Measurements from ENCODE around the gene TAX1BP3. TPM values are rescaled to one million over a fixed set of nuclear protein-coding genes. Genes with fewer than 3 reads are reported as not detected.

Gene TAX1BP3
- total and polyA plus RNA-seq, 9 of the 15 experiments (the other 6 are each of a cell fraction or from before 2014, with no cell fraction given): 0.99 to 14.5 (median 6.2) TPM

DNA sequence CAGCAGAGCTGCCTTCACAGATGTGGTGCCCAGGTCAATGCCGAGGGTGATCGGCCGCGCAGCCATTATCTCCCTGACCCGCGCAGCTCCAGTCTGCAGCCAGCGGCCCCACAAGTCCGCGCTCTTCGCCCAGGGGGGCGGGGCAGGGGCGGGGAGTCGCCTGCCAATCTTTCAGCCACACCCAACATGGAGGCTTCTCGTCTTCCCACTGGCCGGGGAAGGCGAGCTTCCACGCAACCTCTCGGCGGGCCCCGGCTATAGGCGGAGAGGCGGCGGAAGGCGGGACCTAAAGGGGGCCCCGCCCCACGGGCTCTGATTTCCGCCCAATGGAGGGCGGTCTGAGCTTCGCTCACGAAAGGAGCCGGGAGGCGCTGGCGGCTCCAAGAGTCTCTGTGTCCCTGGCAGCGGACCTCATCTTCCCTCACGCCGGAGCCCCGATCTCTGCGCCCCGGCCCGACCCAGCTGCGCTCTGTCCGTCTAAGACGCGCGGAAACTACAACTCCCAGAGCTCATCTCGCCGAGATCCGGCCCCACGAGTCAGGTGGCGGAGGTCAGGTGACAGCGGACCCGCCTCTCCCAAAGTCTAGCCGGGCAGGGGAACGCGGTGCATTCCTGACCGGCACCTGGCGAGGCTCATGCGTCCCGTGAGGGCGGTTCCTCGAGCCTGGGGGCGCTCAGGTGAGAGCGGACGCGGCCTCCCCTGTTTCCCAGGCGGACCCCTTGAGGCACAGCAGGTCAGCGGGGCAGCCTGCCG lies 32.0 kb downstream of the TAX1BP3 start, which contains the start of the genes CTNS and SHPK (continued):
- TF ChIP-seq, protein P1, sequence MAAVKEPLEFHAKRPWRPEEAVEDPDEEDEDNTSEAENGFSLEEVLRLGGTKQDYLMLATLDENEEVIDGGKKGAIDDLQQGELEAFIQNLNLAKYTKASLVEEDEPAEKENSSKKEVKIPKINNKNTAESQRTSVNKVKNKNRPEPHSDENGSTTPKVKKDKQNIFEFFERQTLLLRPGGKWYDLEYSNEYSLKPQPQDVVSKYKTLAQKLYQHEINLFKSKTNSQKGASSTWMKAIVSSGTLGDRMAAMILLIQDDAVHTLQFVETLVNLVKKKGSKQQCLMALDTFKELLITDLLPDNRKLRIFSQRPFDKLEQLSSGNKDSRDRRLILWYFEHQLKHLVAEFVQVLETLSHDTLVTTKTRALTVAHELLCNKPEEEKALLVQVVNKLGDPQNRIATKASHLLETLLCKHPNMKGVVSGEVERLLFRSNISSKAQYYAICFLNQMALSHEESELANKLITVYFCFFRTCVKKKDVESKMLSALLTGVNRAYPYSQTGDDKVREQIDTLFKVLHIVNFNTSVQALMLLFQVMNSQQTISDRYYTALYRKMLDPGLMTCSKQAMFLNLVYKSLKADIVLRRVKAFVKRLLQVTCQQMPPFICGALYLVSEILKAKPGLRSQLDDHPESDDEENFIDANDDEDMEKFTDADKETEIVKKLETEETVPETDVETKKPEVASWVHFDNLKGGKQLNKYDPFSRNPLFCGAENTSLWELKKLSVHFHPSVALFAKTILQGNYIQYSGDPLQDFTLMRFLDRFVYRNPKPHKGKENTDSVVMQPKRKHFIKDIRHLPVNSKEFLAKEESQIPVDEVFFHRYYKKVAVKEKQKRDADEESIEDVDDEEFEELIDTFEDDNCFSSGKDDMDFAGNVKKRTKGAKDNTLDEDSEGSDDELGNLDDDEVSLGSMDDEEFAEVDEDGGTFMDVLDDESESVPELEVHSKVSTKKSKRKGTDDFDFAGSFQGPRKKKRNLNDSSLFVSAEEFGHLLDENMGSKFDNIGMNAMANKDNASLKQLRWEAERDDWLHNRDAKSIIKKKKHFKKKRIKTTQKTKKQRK (IDR thresholded peaks at IDR 0.05; ENCODE audit: borderline replicate concordance, low read depth, low read length): no peak
- TF ChIP-seq, protein P2, sequence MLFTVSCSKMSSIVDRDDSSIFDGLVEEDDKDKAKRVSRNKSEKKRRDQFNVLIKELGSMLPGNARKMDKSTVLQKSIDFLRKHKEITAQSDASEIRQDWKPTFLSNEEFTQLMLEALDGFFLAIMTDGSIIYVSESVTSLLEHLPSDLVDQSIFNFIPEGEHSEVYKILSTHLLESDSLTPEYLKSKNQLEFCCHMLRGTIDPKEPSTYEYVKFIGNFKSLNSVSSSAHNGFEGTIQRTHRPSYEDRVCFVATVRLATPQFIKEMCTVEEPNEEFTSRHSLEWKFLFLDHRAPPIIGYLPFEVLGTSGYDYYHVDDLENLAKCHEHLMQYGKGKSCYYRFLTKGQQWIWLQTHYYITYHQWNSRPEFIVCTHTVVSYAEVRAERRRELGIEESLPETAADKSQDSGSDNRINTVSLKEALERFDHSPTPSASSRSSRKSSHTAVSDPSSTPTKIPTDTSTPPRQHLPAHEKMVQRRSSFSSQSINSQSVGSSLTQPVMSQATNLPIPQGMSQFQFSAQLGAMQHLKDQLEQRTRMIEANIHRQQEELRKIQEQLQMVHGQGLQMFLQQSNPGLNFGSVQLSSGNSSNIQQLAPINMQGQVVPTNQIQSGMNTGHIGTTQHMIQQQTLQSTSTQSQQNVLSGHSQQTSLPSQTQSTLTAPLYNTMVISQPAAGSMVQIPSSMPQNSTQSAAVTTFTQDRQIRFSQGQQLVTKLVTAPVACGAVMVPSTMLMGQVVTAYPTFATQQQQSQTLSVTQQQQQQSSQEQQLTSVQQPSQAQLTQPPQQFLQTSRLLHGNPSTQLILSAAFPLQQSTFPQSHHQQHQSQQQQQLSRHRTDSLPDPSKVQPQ (CRISPR knock-in tag; IDR thresholded peaks at IDR 0.05; ENCODE audit: borderline replicate concordance): no peak
- TF ChIP-seq DACH1 (IDR thresholded peaks at IDR 0.05; ENCODE audit: partially characterized antibody) (no peak), SPI1 (IDR thresholded peaks at IDR 0.05; ENCODE audit: borderline replicate concordance, low read depth, low read length) (no peak), ATF6 (CRISPR knock-in tag; IDR thresholded peaks at IDR 0.05) (no peak), DMBX1 (CRISPR knock-in tag; IDR thresholded peaks at IDR 0.05; ENCODE audit: borderline replicate concordance) (no peak), KLF6 (CRISPR knock-in tag; IDR thresholded peaks at IDR 0.05; ENCODE audit: borderline replicate concordance) (no peak), PML (IDR thresholded peaks at IDR 0.05; ENCODE audit: low read length) (no peak), ZNF507 (tag; conservative IDR thresholded peaks at IDR 0.05) (no peak), U2AF1 (optimal IDR thresholded peaks at IDR 0.05; ENCODE audit: low read depth, low read length) (no peak), FOXK1 (CRISPR knock-in tag; IDR thresholded peaks at IDR 0.05; ENCODE audit: borderline replicate concordance) (no peak), KLF13 (tag; IDR thresholded peaks at IDR 0.05; ENCODE audit: borderline replicate concordance, low read depth) (0 out of 2 replicates have a peak, but pooled peaks have one; percentile 39), RAD51 (IDR thresholded peaks at IDR 0.05; ENCODE audit: borderline replicate concordance, low read depth) (peak; percentile 99), SP2 (IDR thresholded peaks at IDR 0.05; ENCODE audit: extremely low read depth, low read depth, low read length, poor library complexity, severe bottlenecking) (peak; percentile 23), ZKSCAN3 (CRISPR knock-in tag; IDR thresholded peaks at IDR 0.05) (no peak)
- TF ChIP-seq, protein P3, sequence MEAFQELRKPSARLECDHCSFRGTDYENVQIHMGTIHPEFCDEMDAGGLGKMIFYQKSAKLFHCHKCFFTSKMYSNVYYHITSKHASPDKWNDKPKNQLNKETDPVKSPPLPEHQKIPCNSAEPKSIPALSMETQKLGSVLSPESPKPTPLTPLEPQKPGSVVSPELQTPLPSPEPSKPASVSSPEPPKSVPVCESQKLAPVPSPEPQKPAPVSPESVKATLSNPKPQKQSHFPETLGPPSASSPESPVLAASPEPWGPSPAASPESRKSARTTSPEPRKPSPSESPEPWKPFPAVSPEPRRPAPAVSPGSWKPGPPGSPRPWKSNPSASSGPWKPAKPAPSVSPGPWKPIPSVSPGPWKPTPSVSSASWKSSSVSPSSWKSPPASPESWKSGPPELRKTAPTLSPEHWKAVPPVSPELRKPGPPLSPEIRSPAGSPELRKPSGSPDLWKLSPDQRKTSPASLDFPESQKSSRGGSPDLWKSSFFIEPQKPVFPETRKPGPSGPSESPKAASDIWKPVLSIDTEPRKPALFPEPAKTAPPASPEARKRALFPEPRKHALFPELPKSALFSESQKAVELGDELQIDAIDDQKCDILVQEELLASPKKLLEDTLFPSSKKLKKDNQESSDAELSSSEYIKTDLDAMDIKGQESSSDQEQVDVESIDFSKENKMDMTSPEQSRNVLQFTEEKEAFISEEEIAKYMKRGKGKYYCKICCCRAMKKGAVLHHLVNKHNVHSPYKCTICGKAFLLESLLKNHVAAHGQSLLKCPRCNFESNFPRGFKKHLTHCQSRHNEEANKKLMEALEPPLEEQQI (IDR thresholded peaks at IDR 0.05): no peak

Measured in K562 (cell line).